H9 (cell line): ENCODE data around the gene CDYL. TPM values are rescaled to one million over a fixed set of nuclear protein-coding genes. Genes with fewer than 3 reads are reported as not detected.

Experiments used
- DNase-seq: peaks from one replicate; pipeline ENCODE4 v3.0.0-alpha.2; 2017
- H2AFZ ChIP-seq: one replicate; pipeline ENCODE4 v1.6.1; 2013; ENCODE audit warnings: mild to moderate bottlenecking, low read length, control low read depth, moderate library complexity
- H2AK5ac ChIP-seq: 2 replicates; pipeline ENCODE4 v1.6.1; 2013; ENCODE audit warnings: low read length, control low read depth, mixed read lengths; ENCODE audit not compliant: insufficient read length
- H2BK120ac ChIP-seq: one replicate; pipeline ENCODE4 v1.6.1; 2013; ENCODE audit warnings: low read depth, mild to moderate bottlenecking, low read length, control low read depth, inconsistent platforms; ENCODE audit not compliant: poor library complexity, severe bottlenecking
- H2BK12ac ChIP-seq: 2 replicates; pipeline ENCODE4 v1.6.1; 2013; ENCODE audit warnings: low read length, control low read depth, mixed read lengths, low read depth; ENCODE audit not compliant: insufficient read length
- H2BK15ac ChIP-seq: 2 replicates; pipeline ENCODE4 v1.6.1; 2013; ENCODE audit warnings: low read depth, low read length, control low read depth
- H2BK20ac ChIP-seq: one replicate; pipeline ENCODE4 v1.6.1; 2013; ENCODE audit warnings: low read depth, mild to moderate bottlenecking, low read length, control low read depth, inconsistent platforms; ENCODE audit not compliant: poor library complexity, severe bottlenecking
- H2BK5ac ChIP-seq: 2 replicates; pipeline ENCODE4 v1.6.1; 2013; ENCODE audit warnings: low read length, control low read depth, mixed read lengths; ENCODE audit not compliant: insufficient read length
- H3K14ac ChIP-seq: 2 replicates; pipeline ENCODE4 v1.6.1; 2013; ENCODE audit warnings: low read length, control low read depth; ENCODE audit not compliant: insufficient read depth
- H3K18ac ChIP-seq: 2 replicates; pipeline ENCODE4 v1.6.1; 2013; ENCODE audit warnings: low read depth, mild to moderate bottlenecking, mixed read lengths, low read length, control low read depth; ENCODE audit not compliant: insufficient read length
- H3K23ac ChIP-seq: 2 replicates; pipeline ENCODE4 v1.6.1; 2013; ENCODE audit warnings: low read length, control low read depth, mixed read lengths, low read depth; ENCODE audit not compliant: insufficient read length
- H3K23me2 ChIP-seq: 2 replicates; pipeline ENCODE4 v1.6.1; 2013; ENCODE audit warnings: low read depth, mild to moderate bottlenecking, mixed read lengths, low read length, control low read depth; ENCODE audit not compliant: insufficient read length, poor library complexity, severe bottlenecking
- H3K27ac ChIP-seq: 2 replicates; pipeline ENCODE4 v1.5.1; 2013; ENCODE audit warnings: low read length, control low read depth, mixed read lengths, low read depth; ENCODE audit not compliant: insufficient read length
- H3K27me3 ChIP-seq: 2 replicates; pipeline ENCODE4 v1.6.1; 2013; ENCODE audit warnings: low read length, control low read depth, inconsistent platforms; ENCODE audit not compliant: insufficient read depth
- H3K4ac ChIP-seq: 2 replicates; pipeline ENCODE4 v1.6.1; 2013; ENCODE audit warnings: low read depth, mild to moderate bottlenecking, control low read depth, inconsistent platforms, low read length, moderate library complexity
- H3K4me1 ChIP-seq: 2 replicates; pipeline ENCODE4 v1.6.1; 2013; ENCODE audit warnings: low read length, control low read depth, inconsistent platforms; ENCODE audit not compliant: insufficient read depth
- H3K4me2 ChIP-seq: 2 replicates; pipeline ENCODE4 v1.6.1; 2013; ENCODE audit warnings: low read length, control low read depth, mixed read lengths; ENCODE audit not compliant: insufficient read length, insufficient read depth
- H3K56ac ChIP-seq: 2 replicates; pipeline ENCODE4 v1.6.1; 2013; ENCODE audit warnings: low read depth, mild to moderate bottlenecking, mixed read lengths, low read length, control low read depth; ENCODE audit not compliant: insufficient read length
- H3K79me1 ChIP-seq: 2 replicates; pipeline ENCODE4 v1.6.1; 2013; ENCODE audit warnings: low read depth, mild to moderate bottlenecking, moderate library complexity, low read length, control low read depth, inconsistent platforms; ENCODE audit not compliant: insufficient read depth, poor library complexity, severe bottlenecking
- H3K79me2 ChIP-seq: 2 replicates; pipeline ENCODE4 v1.6.1; 2013; ENCODE audit warnings: low read length, control low read depth, inconsistent platforms; ENCODE audit not compliant: insufficient read depth
- H3K9ac ChIP-seq: 2 replicates; pipeline ENCODE4 v1.6.1; 2013; ENCODE audit warnings: low read length, control low read depth, mixed read lengths; ENCODE audit not compliant: insufficient read length; ENCODE audit errors: extremely low read depth
- H3K9me3 ChIP-seq: one replicate; pipeline ENCODE4 v1.6.1; 2013; ENCODE audit warnings: low read depth, low read length, inconsistent platforms; ENCODE audit not compliant: control insufficient read depth
- H3T11ph ChIP-seq: one replicate; pipeline ENCODE4 v1.6.1; 2013; ENCODE audit warnings: mild to moderate bottlenecking, low read length, control low read depth, inconsistent platforms
- H4K20me1 ChIP-seq: one replicate; pipeline ENCODE4 v1.6.1; 2013; ENCODE audit not compliant: control insufficient read depth, insufficient read length, insufficient read depth
- H4K5ac ChIP-seq: 2 replicates; pipeline ENCODE4 v1.6.1; 2013; ENCODE audit warnings: low read depth, mild to moderate bottlenecking, mixed read lengths, low read length, control low read depth; ENCODE audit not compliant: insufficient read length
- H4K8ac ChIP-seq: replicated peaks from 2 replicates; pipeline ENCODE4 v1.6.1; 2013; ENCODE audit warnings: low read length, control low read depth, mixed read lengths, low read depth; ENCODE audit not compliant: insufficient read length
- H4K91ac ChIP-seq: 2 replicates; pipeline ENCODE4 v1.6.1; 2013; ENCODE audit warnings: low read depth, mild to moderate bottlenecking, moderate library complexity, mixed read lengths, low read length, control low read depth; ENCODE audit not compliant: insufficient read length
- H3K27ac Mint-ChIP-seq, 3 experiments: 2 replicates in 2 of 3; 3 replicates in 1 of 3; pipeline ENCODE4 v1.8.0; 2020 to 2021; ENCODE audit warnings: mixed read lengths in 3 of 3, mild to moderate bottlenecking in 1 of 3, moderate library complexity in 1 of 3
- H3K27me3 Mint-ChIP-seq: 2 replicates; pipeline ENCODE4 v1.8.0; 2021; ENCODE audit warnings: low read depth, mild to moderate bottlenecking, moderate library complexity, mixed read lengths
- H3K36me3 Mint-ChIP-seq, 3 experiments: 2 replicates in 2 of 3; 3 replicates in 1 of 3; pipeline ENCODE4 v1.8.0; 2020 to 2021; ENCODE audit warnings: low read depth in 3 of 3, mixed read lengths in 3 of 3; ENCODE audit not compliant: insufficient read depth in 1 of 3
- H3K4me1 Mint-ChIP-seq, 2 experiments: 2 replicates each; pipeline ENCODE4 v1.8.0; 2020; ENCODE audit warnings: mixed read lengths in 2 of 2
- H3K4me3 Mint-ChIP-seq, 2 experiments: 2 replicates in 1 of 2; 3 replicates in 1 of 2; pipeline ENCODE4 v1.8.0; 2020 to 2021; ENCODE audit warnings: mild to moderate bottlenecking in 2 of 2, mixed read lengths in 2 of 2, moderate library complexity in 1 of 2
- H3K9me3 Mint-ChIP-seq, 2 experiments: 2 replicates in 1 of 2; 3 replicates in 1 of 2; pipeline ENCODE4 v1.8.0; 2020; ENCODE audit warnings: mild to moderate bottlenecking in 2 of 2, mixed read lengths in 2 of 2, moderate library complexity in 1 of 2
- WGBS: extraction: QIAGEN DNeasy Blood & Tissue Kit; methylation state at CpG from one replicate; pipeline ENCODE4 v1.1.7; 2013; ENCODE audit warnings: missing lambda C conversion rate, low lambda C conversion rate, mixed read lengths; ENCODE audit not compliant: insufficient read length; ENCODE audit errors: extremely low coverage; 5-methylcytosine and 5-hydroxymethylcytosine counted together
- total RNA-seq: library from RNA; stranded (reverse); gene quantifications from 2 replicates; pipeline ENCODE4 v1.2.1, GENCODE V29; 2021
- TF ChIP-seq, protein P1 (sequence below): fragments of 200-600 bp; sonication (generic); conservative IDR thresholded peaks from 3 replicates; pipeline ENCODE4 v1.8.0; 2021; ENCODE audit warnings: antibody characterized with exemption, mild to moderate bottlenecking

Gene CDYL
- total RNA-seq, 1 experiment from 2014 or later: 95.0 TPM

DNA sequence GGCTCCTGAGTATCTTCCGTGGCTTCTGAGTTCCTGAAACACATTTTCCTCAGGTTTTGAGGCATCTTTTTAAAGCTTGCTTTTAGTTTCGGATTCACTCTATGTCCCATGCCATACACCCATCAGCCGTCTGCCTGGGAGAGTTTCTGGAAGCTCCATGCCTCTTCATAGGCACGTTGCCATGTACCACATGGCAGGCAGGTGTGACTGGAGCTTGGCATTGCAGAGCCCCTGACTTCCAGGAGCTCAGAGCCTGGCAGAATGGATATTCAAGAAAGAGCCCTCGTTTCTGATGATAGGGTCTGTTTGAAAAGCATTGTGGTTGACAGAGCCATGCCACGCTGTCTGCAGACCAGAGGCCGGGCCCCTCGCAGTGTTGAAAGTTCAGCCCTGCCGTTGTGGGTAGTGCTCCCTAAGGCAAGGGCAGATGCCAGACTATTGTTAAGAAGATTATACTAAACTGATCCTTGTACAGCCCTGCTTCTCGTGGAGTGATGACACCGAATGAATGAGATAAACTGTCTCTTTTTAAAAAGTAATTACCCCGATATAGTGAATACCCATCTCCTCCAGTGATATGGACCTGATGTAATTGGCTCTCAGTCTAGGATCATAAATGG lies 127.7 kb downstream of the CDYL start:
- TF ChIP-seq, protein P1, sequence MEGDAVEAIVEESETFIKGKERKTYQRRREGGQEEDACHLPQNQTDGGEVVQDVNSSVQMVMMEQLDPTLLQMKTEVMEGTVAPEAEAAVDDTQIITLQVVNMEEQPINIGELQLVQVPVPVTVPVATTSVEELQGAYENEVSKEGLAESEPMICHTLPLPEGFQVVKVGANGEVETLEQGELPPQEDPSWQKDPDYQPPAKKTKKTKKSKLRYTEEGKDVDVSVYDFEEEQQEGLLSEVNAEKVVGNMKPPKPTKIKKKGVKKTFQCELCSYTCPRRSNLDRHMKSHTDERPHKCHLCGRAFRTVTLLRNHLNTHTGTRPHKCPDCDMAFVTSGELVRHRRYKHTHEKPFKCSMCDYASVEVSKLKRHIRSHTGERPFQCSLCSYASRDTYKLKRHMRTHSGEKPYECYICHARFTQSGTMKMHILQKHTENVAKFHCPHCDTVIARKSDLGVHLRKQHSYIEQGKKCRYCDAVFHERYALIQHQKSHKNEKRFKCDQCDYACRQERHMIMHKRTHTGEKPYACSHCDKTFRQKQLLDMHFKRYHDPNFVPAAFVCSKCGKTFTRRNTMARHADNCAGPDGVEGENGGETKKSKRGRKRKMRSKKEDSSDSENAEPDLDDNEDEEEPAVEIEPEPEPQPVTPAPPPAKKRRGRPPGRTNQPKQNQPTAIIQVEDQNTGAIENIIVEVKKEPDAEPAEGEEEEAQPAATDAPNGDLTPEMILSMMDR: no peak
- no peak overlapping the region for H2BK120ac ChIP-seq
- H3K9me3 ChIP-seq: no peaks in the 10 kb centered on the region
- WGBS: no CpG with 5 or more reads among the region's 12 CpGs
- no peak overlapping the region for H2AFZ ChIP-seq
- no peak overlapping the region for H2BK15ac ChIP-seq
- no peak overlapping the region for H3K23ac ChIP-seq
- H3K79me2 ChIP-seq: peaks cover 24% of the 10 kb centered on the region; the same call in 1 of the 2 replicates
- H3K14ac ChIP-seq: no peak overlapping the region
- H2BK12ac ChIP-seq: no peak overlapping the region
- no peaks in the 10 kb centered on the region for H3K9me3 Mint-ChIP-seq
- no peak overlapping the region for H2BK5ac ChIP-seq
- H3K23me2 ChIP-seq: no peaks in the 10 kb centered on the region
- H3K27me3 ChIP-seq: no peaks in the 10 kb centered on the region
- H3K4me3 Mint-ChIP-seq: no peak overlapping the region
- H3K18ac ChIP-seq: no peak overlapping the region
- peaks cover 20% of the 10 kb centered on the region for H3K79me1 ChIP-seq
- H3K9ac ChIP-seq: no peak overlapping the region
- H3K27me3 Mint-ChIP-seq: no peaks in the 10 kb centered on the region; the same call in 1 of the 2 replicates
- H3K4me1 ChIP-seq: peaks cover 10% of the 10 kb centered on the region; the same call in 1 of the 2 replicates
- no peak overlapping the region for H4K8ac ChIP-seq
- H2BK20ac ChIP-seq: no peak overlapping the region
- H3K27ac ChIP-seq: no peak overlapping the region
- H4K20me1 ChIP-seq: no peaks in the 10 kb centered on the region
- DNase-seq: no peak
- peaks cover 27 to 30% (median 29%) of the 10 kb centered on the region in 3 experiments; a peak in 6 of 7 replicates for H3K36me3 Mint-ChIP-seq
- H3T11ph ChIP-seq: no peak overlapping the region
- H3K4me1 Mint-ChIP-seq: peaks cover 43 to 44% of the 10 kb centered on the region in 2 experiments
- H2AK5ac ChIP-seq: no peak overlapping the region
- H4K91ac ChIP-seq: no peak overlapping the region
- no peak overlapping the region for H3K4me2 ChIP-seq
- no peak overlapping the region for H3K4ac ChIP-seq
- H4K5ac ChIP-seq: no peak overlapping the region
- peak overlapping the region in 1 of 3 experiments; percentile 62; a peak in 3 of 7 replicates for H3K27ac Mint-ChIP-seq
- no peak overlapping the region for H3K56ac ChIP-seq
